MM.1S (cell line): ENCODE measurements around the gene CLDN34.

Experiments
- CTCF ChIP-seq: fragments of 300-600 bp; sonication (generic); IDR thresholded peaks from 2 replicates; pipeline ENCODE4 v1.5.1; 2016; ENCODE audit warnings: antibody characterized with exemption, low read length, mixed read lengths
- EZH2 ChIP-seq: fragments of 300-600 bp; sonication (generic); optimal IDR thresholded peaks from 2 replicates; pipeline ENCODE3; 2017; ENCODE audit warnings: low read depth, mild to moderate bottlenecking, antibody characterized with exemption, low read length, mixed read lengths
- EZH2phosphoT487 ChIP-seq: fragments of 300-600 bp; sonication (generic); IDR thresholded peaks from 2 replicates; pipeline ENCODE4 v1.6.1; 2018; ENCODE audit warnings: antibody characterized with exemption, low read length

GRCh38 chrX:9992724-9993123 is 25.6 kb downstream of the CLDN34 start:
- no peak for TF ChIP-seq EZH2
- no peak for TF ChIP-seq CTCF
- TF ChIP-seq EZH2phosphoT487, result no peak
